GM19467 (cell line): ENCODE results near the gene PHF1.
"Not testable (repeated sequence)": the region's sequence is repeated elsewhere in the genome, so short reads cannot be mapped to it uniquely, and the experiment has no call there.

ENCODE experiments used
- ATAC-seq: cut with Tn5 transposase; IDR thresholded peaks from one replicate; pipeline ENCODE4 v1.9.1; 2021; ENCODE audit warnings: mild to moderate bottlenecking, moderate library complexity; ENCODE audit not compliant: unreplicated experiment

PHF1 gene

DNA sequence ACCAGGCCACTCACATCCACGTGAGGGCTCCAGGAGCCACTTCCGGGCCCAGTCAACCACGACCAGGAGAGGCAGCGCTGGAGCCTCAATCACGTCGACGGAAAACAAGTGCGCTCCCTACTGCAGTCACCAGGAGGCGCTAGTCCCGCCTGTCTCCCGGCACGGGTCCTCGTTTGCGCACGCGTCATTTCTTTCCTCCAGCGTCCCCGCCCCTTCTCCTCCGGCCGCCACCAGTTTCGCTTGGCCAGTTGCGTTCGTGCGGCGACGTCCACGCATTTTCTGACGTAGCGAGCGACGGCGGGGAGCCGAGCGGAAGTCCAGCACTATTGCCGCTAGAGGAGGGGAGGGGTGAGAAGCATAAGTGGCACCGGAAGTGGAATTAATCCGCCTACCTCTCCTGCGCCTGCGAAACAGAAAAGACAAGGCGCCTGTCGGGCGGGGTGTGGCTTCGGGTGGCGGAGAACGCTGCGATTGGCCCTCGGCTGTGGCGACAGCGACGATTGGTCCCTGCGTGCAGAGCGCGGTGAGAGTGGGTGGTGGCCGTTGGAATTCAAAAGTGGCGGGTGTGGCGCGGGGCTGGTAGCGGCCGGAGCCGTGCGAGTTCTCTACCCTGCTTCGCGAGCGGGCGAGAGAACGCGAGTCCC, 19.4 kb upstream of the PHF1 start, which contains the start of gene KIFC1:
KIFC1 (plus strand) TSS at position 546 of the 644 bp plus-strand sequence. CDS start 163 bp downstream, outside the sequence.
- peak; percentile 87 for ATAC-seq

- ATAC-seq = peak; percentile 4
Measured at GRCh38 chr6:33391922-33392594, 18.8 kb upstream of the PHF1 start.

DNA sequence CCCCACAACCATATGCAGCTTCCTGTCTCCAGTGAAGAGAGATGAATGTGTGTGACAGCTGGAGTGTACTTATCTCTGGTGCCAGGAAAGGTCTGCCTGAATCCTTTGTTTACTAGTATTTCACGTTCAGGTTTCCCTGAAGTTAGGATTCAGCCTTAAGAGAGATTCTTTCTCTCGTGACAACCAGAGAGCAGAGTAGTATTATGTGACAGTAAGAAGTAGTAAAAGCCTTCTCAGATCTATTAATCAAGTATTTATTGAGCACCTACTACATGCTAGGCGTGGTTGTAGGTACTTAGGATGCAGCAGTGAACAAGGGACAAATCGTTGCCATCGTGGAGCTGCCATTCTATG, 18.2 kb upstream of the PHF1 start:
- ATAC-seq = no peak

- ATAC-seq = no peak
Measured at GRCh38 chr6:33392979-33393378, 17.8 kb upstream of the PHF1 start.

DNA sequence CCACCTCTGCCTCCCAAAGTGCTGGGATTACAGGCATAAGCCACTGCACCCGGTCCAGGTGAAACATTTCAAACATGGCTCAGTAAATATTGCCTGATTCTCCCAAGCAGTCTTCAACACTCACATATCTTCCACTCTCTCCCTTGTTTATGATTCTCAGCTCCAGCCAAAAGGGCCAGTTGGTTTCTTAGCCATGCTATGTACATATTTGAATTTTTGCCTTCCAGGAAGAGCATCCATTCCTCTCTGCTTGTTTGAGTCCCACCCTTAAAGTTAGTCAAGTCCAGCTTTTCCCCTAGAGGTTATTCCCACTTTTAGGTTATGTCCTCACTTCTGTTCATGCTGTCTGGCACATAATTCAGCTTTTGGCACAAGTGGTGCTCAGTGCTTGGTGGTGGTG, 13.3 kb upstream of the PHF1 start:
- ATAC-seq = no peak

GRCh38 chr6:33398601-33399000, 12.2 kb upstream of the PHF1 start:
- ATAC-seq = not testable (repeated sequence)

DNA sequence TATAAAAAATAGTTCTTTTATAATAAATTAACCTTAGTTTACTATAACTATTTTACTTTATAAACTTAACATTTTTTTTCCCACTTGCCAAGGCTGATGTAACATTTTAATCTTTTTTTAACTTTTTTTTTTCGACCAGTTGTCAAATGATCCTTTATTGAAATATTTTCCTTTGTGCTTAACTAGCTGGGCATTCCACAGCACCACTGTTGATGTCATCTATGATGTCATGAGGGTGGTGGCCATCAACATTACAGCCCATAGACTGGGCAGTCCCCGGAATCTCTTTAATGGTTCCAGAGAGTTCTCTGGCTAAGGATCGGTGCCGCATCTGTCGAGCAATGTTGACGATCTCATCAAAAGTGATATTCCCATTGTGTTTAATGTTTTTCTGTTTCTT, 10.9 kb upstream of the PHF1 start:
- not testable (repeated sequence) for ATAC-seq

DNA sequence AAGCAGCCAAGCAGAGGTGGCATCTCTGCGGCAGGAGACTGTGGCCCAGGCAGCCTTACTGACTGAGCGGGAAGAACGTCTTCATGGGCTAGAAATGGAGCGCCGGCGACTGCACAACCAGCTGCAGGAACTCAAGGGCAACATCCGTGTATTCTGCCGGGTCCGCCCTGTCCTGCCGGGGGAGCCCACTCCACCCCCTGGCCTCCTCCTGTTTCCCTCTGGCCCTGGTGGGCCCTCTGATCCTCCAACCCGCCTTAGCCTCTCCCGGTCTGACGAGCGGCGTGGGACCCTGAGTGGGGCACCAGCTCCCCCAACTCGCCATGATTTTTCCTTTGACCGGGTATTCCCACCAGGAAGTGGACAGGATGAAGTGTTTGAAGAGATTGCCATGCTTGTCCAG, 5.9 kb upstream of the PHF1 start:
- ATAC-seq = no peak

- no peak for ATAC-seq
Measured at GRCh38 chr6:33405386-33405940, 5.4 kb upstream of the PHF1 start.

DNA sequence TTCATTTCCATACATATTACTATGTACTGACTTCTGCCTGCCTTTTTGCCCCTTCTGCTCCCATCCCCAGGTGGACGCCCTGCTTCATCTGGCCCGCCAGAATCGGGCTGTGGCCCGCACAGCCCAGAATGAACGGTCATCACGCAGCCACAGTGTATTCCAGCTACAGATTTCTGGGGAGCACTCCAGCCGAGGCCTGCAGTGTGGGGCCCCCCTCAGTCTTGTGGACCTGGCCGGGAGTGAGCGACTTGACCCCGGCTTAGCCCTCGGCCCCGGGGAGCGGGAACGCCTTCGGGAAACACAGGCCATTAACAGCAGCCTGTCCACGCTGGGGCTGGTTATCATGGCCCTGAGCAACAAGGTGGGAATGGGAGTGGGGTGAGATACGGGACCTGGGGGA, 4.7 kb upstream of the PHF1 start:
- no peak for ATAC-seq

GRCh38 chr6:33407132-33407718, 3.6 kb upstream of the PHF1 start:
- ATAC-seq = no peak

- peak; percentile 70 for ATAC-seq
Measured at GRCh38 chr6:33410050-33410710, 634 bp upstream of the PHF1 start.

- no peak for ATAC-seq
Measured at GRCh38 chr6:33411632-33412005, 805 bp downstream of the PHF1 start.

DNA sequence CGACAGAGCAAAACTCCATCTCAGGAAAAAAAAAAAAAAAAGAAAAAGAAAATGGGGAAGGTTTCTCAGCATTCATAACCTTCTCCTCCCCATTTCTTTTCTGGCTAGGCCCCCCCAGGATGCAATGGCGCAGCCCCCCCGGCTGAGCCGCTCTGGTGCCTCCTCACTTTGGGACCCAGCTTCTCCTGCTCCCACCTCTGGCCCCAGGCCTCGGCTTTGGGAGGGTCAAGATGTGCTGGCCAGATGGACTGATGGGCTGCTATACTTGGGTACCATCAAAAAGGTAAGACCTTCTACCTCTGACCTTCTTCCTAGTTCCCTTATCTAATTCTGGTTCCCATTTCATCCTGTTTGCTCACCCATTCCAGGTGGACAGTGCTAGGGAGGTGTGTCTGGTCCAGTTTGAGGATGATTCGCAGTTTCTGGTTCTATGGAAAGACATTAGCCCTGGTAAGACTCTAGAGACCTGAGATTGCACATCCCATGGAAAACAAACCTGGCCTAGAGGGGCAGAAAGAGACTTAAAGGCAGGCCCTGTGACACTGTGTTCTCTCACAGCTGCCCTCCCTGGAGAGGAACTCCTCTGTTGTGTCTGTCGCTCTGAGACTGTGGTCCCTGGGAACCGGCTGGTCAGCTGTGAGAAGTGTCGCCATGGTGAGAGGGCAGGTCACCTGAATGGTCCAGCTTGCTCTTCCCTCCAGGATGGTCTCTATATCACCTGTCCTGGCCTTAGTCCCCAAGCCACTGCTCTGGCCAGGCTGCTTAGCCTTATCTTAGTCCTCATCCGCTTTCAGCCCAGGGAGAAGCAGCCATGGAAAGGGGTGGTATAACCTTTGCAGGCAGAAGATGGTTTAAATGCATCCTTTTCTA, 1.6 kb downstream of the PHF1 start:
- no peak for ATAC-seq

DNA sequence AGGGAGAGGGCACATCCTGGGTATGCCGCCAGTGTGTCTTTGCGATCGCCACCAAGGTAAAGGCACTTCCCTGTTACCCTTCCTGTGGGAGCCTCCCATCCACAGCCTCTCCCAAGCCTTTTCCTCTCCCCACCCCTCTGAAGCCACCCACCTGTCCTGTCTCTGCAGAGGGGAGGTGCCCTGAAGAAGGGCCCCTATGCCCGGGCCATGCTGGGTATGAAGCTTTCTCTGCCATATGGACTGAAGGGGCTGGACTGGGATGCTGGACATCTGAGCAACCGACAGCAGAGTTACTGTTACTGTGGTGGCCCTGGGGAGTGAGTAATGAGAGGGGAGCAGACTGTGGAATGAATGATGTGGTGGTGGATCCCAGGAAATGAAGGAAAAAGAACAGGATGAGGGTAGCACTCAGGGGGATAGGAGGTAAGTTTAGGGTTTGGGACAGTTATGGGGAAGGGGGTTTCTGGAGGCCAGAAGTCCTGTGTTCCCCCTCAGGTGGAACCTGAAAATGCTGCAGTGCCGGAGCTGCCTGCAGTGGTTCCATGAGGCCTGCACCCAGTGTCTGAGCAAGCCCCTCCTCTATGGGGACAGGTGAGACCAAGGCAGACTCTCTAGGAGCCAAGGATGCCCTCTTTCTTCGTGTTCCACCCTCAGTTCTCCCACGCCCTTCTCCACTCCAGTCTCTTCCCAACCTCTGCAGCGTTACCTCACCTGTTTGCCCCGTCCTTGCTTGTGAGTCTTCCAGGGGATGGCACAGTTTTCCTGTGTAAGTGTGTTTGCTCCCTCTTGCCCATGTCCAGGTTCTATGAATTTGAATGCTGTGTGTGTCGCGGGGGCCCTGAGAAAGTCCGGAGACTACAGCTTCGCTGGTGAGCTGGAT, 2.7 kb downstream of the PHF1 start:
- no peak for ATAC-seq

GRCh38 chr6:33414592-33415271, 3.9 kb downstream of the PHF1 start:
- ATAC-seq = no peak

DNA sequence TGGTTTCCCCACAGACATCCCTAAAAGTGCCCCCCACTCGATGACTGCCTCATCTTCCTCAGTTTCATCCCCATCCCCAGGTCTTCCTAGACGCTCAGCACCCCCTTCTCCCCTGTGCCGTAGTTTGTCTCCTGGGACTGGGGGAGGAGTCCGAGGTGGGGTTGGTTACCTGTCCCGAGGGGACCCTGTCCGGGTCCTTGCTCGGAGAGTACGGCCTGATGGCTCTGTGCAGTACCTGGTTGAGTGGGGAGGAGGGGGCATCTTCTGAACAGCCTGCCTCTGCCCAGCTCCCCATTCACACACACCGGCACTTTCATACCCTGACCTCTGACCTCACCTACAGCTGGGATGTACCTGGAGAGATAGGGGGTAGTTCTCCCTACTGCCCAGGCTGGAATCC, 5.0 kb downstream of the PHF1 start:
- no peak for ATAC-seq

GRCh38 chr6:33416386-33417127, 5.7 kb downstream of the PHF1 start:
- no peak for ATAC-seq
